ENCODE results near the gene MRPS15.
A peak's percentile ranks its signal among the peaks of the same experiment; 100 is the strongest.

Gene MRPS15

DNA sequence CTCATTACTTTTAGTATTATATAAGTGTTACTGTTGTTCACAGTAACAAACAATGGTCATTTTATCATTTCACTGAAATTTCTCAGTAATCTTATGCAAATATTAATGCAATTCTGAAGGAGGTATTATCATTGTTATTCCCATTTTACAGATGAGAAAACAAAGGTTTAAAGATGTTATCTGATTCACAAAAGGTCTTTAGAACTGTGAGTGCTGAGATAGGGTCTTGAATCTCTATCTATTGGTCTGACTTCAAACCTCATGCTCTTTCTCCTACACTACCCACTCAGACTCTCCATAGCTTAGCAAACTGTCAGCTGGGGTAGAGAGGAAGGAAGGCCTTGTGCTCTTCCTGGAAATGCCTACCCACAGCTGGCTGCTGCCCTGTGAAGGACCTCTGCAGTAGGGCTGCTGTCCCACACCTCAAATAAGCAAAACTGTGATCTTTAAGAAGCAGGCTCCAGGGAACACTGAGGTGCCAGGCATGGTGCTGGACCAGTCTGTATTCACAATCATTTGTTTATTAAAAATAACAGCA is 7.7 kb downstream of the MRPS15 start:
- no peak for DNase-seq

DNA sequence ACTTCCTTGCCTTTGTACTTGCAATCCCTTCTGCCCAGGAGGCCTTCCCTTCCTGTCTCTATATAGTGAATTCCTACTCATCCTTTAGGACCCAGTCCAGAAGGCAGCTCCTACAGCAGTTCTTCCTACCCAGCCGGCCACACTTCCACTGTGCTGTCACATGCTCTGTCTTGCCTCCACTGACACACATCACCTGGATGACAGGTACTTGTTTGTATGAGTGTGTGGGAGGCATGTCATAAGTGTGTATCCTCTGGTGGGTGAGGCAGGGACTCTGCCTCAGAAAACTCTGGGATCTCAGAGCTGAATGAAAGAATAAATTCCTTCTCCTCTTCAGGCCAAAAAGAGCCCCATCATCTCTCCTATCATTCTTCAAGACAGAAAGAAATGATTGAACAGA is 8.8 kb downstream of the MRPS15 start:
- DNase-seq: no peak

DNA sequence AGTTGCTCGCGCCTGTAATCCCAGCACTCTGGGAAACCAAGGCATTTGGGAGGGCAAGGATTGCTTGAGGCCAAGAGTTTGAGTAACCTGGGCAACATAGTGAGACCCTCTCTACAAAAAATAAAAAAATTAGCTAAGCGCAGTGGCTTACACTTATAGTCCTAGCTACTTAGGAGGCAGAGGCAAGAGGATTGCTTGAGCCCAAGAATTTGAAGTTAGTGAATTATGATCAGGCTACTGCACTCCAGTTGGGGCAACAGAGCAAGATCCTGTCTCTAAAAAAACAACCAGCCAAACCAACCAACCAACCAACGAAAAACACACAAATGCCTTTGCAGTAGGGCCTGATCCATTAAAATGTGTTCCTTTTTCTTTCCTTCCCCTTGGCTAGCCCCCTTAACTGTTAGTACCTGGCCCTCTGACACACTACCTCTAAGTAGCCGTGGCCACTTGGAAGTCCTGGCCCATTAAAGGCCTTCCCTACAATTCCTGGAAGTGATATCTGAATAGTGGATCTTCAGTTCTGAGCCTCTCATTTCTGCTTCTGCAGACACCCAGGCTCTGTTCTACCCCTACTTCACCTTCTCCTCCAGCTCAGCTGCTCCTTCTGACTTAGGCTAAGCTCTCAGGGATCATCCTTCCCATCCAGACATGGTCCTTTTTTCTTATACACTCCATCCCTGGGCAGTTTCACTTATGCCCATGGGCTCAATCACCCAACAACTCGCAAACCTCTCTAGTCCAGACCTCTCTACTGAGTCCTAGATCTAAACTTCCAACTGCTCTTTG is 10.4 kb downstream of the MRPS15 start:
- DNase-seq: no peak

DNA sequence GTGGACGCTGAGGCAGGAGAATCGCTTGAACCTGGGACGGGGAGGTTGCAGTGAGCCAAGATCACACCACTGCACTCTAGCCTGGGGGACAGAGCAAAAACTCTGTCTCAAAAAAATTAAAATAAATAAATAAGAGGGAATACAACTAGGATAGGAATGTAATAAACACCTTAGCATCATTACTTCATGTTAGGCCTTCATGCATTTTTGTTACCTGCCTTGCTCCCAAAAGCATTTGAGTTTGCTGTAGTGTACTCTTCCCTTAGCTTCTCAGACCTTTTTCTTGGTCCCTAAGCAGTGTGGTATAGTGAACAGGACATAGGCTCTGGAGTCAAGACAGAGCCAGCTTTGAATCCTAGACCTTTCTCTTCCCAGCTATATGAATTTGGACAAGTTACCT is 11.1 kb downstream of the MRPS15 start:
- DNase-seq: no peak

DNA sequence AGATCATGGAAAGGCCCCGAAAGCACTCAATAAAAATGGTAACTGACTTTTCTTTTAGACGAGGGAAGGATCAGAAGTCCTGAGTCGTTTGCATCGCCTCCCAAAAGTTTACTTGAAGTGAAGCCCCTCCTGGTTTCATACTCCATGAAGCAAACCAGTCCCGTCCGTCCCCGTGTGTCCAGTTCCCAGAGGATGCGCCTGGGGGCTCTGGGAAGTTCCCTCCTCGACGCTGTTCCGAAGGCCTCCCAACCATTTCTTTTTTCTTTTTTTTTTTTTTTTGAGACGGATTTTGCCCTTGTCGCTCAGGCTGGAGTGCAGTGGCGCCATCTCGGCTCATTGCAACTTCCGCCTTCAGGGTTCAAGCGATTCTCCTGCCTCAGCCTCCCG is 13.3 kb downstream of the MRPS15 start:
- no peak for DNase-seq

DNA sequence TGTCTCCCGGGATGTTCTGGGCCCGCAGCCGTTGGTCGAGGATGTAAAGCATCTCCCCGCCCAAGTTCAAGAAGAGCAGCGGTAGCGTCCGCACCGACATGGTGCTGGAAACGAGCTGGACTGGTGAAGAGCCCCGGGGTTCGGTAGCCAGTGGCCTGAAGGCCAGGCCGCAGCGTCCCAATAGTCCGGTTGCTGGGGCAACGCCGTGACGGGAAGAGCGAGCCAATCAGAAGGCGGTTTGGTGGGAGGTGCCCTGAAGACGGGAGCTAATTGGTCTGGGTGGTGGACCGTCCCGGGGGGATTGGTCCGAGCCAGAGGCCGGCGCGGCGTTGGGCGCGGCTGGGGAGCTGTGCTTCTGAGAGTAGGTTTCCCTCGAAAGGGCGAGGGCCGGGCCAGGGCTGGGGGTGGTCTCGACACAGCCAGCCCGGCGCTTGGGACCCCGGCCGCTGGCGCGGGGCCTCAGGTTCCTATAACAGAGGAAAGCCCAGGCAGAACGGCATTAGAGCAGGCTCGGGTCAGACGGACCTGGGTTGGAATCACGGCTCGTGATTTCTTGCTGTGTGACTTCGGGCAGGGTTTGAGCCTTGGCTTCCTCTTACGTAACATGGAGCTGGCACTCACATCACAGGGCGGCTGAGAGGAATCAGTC is 13.8 kb downstream of the MRPS15 start, which contains the start of gene OSCP1:
OSCP1 (minus strand) TSS at position 182 of the 649 bp plus-strand sequence; CDS start at position 100, 82 bp downstream.
- DNase-seq: peak; percentile 84

DNA sequence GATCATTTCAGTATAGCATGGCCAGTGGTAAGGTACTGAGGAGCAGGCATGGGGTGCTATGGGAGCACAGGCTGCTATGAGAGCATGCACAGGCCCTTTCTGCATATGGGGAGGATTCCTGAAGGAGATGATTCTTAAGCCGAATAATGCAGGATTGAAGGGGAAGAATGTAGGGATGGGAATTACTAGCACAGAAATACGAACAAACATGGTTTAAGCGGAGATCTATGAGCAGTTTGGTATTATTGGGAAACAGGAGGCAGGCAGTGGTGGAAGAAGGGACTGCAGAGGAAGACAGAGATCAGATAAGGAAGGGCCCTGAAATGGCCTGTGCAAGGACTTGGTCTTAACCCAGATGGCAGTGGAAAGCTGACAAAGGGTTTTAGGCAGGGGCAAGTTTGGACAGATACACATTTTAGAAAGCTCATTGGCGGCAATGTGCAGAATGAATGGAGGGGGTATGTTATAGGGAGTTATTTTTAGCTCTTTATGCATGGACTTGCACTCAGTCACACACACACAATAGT is 15.6 kb downstream of the MRPS15 start:
- no peak for DNase-seq

DNA sequence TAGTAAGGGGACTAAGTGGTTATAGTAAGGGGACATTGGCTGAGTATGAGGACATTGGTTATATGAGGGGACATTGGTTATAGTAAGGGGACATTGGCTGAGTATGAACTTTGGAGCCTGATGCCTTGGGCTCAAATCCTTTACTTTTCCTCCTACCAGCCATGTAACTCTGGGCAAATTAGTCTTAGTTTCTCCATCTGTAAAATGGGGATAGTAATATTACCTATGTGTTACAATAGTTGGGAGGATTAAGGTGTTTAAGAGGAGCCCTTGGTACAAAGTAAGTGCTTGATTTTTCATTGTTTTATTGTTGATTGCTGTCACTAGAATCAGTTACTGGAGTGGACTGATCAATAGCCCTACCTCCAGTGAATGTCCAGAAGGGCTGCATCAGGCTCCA is 16.7 kb downstream of the MRPS15 start:
- DNase-seq: no peak

DNA sequence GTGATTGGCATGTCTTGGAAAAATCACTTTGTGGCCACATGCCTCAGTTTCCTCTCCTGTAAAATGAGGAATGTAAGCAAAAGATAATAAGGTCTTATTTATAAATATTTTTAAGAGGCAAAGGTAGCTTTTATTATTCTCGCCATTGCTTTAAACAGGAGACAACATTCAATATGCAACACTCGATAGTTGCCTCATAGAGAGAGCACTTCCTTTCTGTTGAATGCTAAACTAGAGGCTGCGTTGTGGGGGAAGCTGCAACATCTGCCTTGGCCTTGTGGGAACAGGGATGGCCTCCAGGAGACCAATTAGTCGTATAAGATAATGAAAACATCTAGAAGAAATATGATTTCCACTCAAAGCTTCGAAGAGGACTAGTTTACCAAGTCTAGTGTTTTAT is 17.4 kb downstream of the MRPS15 start:
- no peak for DNase-seq

DNA sequence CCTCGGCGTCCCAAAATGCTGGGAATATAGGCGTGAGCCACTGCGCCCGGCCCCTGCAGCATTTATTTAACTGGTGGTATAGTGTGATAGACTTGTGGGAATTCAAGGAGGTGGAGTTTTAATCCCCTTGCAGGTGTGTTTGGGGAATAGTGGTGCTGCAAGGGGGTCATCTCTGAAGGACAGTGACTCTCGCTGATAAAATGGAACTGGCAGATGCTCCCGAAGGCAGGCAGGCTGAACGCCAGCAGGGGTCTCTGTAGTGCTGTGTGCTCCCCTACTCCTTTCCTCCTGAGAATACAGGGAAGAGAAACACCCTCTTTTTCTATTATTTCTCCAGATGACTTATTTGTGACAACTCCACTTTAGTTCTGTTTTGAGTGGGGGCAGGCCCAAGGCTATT is 17.9 kb downstream of the MRPS15 start:
- DNase-seq: peak; percentile 19

DNA sequence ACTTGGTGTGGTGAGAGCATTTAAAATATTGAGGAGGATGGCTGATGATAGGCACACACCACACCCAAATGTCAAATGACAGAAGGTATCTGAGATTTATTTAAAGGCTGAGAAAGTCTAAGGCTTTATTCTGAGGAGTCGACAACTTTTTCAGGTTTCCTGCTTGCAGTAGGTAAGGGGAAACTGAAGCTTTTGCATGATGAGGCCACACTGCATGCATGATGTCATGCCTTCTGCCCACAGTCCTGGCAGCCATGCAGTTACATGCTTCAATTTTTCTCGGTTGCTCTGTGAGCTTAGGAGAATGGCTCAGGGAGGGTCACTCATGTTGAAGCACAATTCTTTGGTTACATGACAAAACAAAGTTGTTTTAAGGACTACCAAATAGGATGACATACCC is 20.9 kb downstream of the MRPS15 start:
- no peak for DNase-seq

- DNase-seq: no peak
Observed at GRCh38 chr1:36442337-36442736, 21.8 kb downstream of the MRPS15 start.

DNA sequence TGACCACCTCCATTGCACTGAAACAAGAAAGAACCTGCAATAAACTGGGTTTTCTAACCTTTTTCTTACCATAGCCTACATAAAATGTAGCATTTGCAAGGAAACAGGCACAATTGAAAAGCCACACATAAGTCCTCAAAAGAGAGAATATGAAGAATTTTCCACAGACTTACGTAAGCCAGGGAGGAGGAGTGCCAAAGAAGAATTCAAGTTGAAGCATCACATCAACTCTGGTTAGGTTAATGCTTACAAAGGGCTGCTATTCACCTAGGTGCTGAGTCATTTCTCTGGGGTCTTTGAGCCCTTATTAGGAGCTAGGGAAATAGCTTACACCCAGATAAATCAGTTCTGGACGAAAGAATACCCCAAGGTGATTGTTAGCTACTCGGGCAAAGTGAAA is 23.5 kb downstream of the MRPS15 start:
- no peak for DNase-seq

DNA sequence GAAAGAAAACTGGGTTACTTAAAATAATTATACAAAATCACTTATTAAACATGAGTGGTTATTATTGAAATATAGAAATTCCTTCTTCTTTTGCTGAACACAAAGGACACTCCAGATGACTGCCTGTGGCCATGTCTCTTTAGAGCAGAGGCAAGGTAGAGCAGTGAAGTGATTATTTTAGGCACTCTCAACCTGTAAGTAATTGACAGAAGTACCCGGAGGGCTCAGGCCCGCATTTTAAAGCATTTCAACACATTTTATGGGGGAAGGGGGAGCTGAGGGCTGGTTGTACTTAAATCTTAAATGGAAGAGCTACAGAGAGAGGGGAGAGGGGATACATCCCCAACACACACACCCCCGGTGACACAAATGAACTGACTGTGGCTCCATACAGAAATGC is 24.1 kb downstream of the MRPS15 start:
- no peak for DNase-seq

GRCh38 chr1:36438715-36439114 is 25.5 kb downstream of the MRPS15 start:
- DNase-seq: no peak

- no peak for DNase-seq
Observed at GRCh38 chr1:36436821-36437220, 27.4 kb downstream of the MRPS15 start.

GRCh38 chr1:36433102-36433501 is 31.1 kb downstream of the MRPS15 start:
- no peak for DNase-seq

DNA sequence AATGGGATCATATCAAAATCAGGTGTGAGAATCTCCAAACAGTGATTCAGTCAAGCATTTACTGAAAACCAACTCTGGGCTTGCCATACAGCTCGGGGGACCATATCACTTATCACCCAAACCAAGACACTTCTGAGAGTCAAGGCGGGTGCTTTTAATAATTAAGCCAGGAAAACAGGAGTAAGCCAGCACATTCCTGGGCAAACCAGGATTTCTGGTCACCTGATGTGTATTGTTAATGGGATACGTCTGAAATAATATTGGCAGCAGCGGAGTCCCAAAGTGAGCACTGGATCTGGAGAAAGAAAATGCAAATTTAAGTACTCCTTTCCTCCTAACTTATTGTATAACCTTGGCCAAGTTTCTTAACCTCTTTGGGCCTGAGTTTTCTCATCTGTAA is 31.6 kb downstream of the MRPS15 start:
- no peak for DNase-seq

- DNase-seq: no peak
Observed at GRCh38 chr1:36425791-36426190, 38.4 kb downstream of the MRPS15 start.

DNA sequence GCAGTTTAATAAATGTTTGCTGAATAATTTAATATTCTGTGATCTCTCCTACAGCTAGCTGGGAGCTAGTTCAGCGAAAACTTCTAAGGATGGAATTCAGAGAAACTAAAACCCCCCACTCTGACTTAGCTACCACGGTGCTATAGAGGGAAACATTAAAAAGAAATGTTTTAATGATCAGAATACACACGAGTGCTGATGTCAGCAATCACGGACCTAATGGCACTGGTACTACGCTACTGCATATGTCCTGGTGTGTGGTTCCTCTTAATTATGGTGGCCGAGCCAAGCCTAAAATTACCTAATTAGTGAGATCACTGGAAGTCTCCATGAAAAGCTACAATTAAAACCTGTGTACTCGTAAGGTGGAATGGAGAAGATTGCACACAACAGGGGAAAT is 42.5 kb downstream of the MRPS15 start:
- DNase-seq: no peak

- DNase-seq: peak; percentile 90
Observed at GRCh38 chr1:36420836-36421317, 43.3 kb downstream of the MRPS15 start.

DNA sequence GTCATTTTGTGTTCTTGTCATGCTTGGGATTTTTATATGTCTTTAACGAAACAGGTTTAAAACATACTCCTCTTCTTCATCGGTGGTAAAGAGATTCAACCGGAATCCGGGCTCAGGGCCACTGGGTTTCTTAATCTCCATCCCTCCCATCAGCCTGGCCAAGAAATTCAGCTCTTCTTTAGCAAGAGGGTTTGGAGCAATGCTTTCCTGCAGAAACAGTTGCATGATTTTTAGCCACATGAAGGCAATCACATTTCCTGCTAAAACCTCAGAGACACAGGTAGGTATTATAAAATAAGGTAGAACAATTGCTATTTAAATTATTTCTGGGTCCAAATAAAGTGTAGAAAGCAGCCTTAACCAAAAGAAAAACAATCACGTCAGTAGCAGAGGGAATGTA is 43.8 kb downstream of the MRPS15 start:
- no peak for DNase-seq

GRCh38 chr1:36419569-36419968 is 44.6 kb downstream of the MRPS15 start:
- DNase-seq: no peak

- DNase-seq: no peak
Observed at GRCh38 chr1:36419140-36419539, 45.0 kb downstream of the MRPS15 start.
